ENCODE measurements around the gene FBN2. TPM values are rescaled to one million over a fixed set of nuclear protein-coding genes. Genes with fewer than 3 reads are reported as not detected.

The FBN2 gene
- total RNA-seq, 1 donor from 2014 or later, result 6.6 TPM

GRCh38 chr5:128441941-128442350 lies 96.1 kb downstream of the FBN2 start:
- peaks cover 2% of the 10 kb centered on the region for H3K9me3 Mint-ChIP-seq (ENCODE audit: low read depth)
- no peak for TF ChIP-seq CTCF (IDR thresholded peaks at IDR 0.05; ENCODE audit: unreplicated experiment)
- no peaks in the 10 kb centered on the region for H3K4me1 Mint-ChIP-seq (ENCODE audit: low read depth)
- no peak for DNase-seq (ENCODE audit: low spot score, unreplicated experiment)
- no peak overlapping the region for H3K27ac Mint-ChIP-seq
- H3K36me3 Mint-ChIP-seq (ENCODE audit: insufficient read depth), result no peaks in the 10 kb centered on the region
- H3K27me3 Mint-ChIP-seq, result no peaks in the 10 kb centered on the region
- no peak overlapping the region for H3K4me3 Mint-ChIP-seq (ENCODE audit: low read depth)

- Mint-ChIP-seq H3K9me3 (ENCODE audit: low read depth) (no peaks in the 10 kb centered on the region), H3K27me3 (no peaks in the 10 kb centered on the region), H3K27ac (no peak overlapping the region), H3K4me3 (ENCODE audit: low read depth) (no peak overlapping the region), H3K4me1 (ENCODE audit: low read depth) (no peaks in the 10 kb centered on the region), H3K36me3 (ENCODE audit: insufficient read depth) (no peaks in the 10 kb centered on the region)
- DNase-seq (ENCODE audit: low spot score, unreplicated experiment), result no peak
- TF ChIP-seq CTCF (IDR thresholded peaks at IDR 0.05; ENCODE audit: unreplicated experiment), result no peak
Measured at GRCh38 chr5:128441165-128441564, 96.9 kb downstream of the FBN2 start.

GRCh38 chr5:128436749-128437188 lies 101.3 kb downstream of the FBN2 start:
- Mint-ChIP-seq H3K4me3 (ENCODE audit: low read depth) (no peak overlapping the region), H3K27me3 (no peaks in the 10 kb centered on the region), H3K27ac (no peak overlapping the region), H3K9me3 (ENCODE audit: low read depth) (no peaks in the 10 kb centered on the region), H3K36me3 (ENCODE audit: insufficient read depth) (no peaks in the 10 kb centered on the region), H3K4me1 (ENCODE audit: low read depth) (no peaks in the 10 kb centered on the region)
- DNase-seq (ENCODE audit: low spot score, unreplicated experiment), result no peak
- no peak for TF ChIP-seq CTCF (IDR thresholded peaks at IDR 0.05; ENCODE audit: unreplicated experiment)

- no peak overlapping the region for H3K27ac Mint-ChIP-seq
- no peak for TF ChIP-seq CTCF (IDR thresholded peaks at IDR 0.05; ENCODE audit: unreplicated experiment)
Measured at GRCh38 chr5:128435861-128436260, 102.2 kb downstream of the FBN2 start.

GRCh38 chr5:128434993-128435392 lies 103.1 kb downstream of the FBN2 start:
- no peaks in the 10 kb centered on the region for H3K27me3 Mint-ChIP-seq
- DNase-seq (ENCODE audit: low spot score, unreplicated experiment), result no peak
- no peak for TF ChIP-seq CTCF (IDR thresholded peaks at IDR 0.05; ENCODE audit: unreplicated experiment)
- H3K4me3 Mint-ChIP-seq (ENCODE audit: low read depth), result no peak overlapping the region
- no peaks in the 10 kb centered on the region for H3K36me3 Mint-ChIP-seq (ENCODE audit: insufficient read depth)
- no peak overlapping the region for H3K27ac Mint-ChIP-seq
- no peaks in the 10 kb centered on the region for H3K4me1 Mint-ChIP-seq (ENCODE audit: low read depth)
- H3K9me3 Mint-ChIP-seq (ENCODE audit: low read depth), result no peaks in the 10 kb centered on the region

More at GRCh38 chr5:128435861-128436260, 102.2 kb downstream of the FBN2 start:
- no peaks in the 10 kb centered on the region for H3K9me3 Mint-ChIP-seq (ENCODE audit: low read depth)
- no peaks in the 10 kb centered on the region for H3K4me1 Mint-ChIP-seq (ENCODE audit: low read depth)
- no peaks in the 10 kb centered on the region for H3K36me3 Mint-ChIP-seq (ENCODE audit: insufficient read depth)
- H3K4me3 Mint-ChIP-seq (ENCODE audit: low read depth), result no peak overlapping the region
- H3K27me3 Mint-ChIP-seq, result no peaks in the 10 kb centered on the region
- DNase-seq (ENCODE audit: low spot score, unreplicated experiment), result no peak
